ENCODE results near the gene NET1. TPM values are rescaled to one million over a fixed set of nuclear protein-coding genes. Genes with fewer than 3 reads are reported as not detected.
"Not testable (repeated sequence)": the region's sequence is repeated elsewhere in the genome, so short reads cannot be mapped to it uniquely, and the experiment has no call there.

NET1 gene
- total RNA-seq, 1 donor from 2014 or later = 103 TPM

DNA sequence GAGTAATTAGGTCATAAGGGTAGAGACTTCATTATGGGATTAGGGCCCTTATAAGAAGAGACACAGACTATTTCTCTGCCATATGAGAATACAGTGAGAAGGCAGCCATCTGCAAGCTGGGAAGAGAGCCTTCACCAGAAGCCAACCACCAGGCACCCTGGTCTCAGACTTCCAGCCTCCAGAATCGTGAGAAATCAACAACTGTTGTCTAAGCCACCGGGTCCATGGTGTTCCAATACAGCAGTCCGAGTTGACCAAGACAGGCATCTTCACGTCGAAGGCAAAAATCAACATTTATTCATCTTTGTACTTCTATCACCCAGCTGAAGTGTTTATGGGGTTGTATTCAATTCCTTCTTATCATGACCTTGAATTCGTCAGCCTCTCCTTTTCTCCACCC is 13.0 kb upstream of the NET1 start:
- H3K36me3 ChIP-seq = no peaks in the 10 kb centered on the region
- H3K4me3 ChIP-seq = no peak overlapping the region
- no peak overlapping the region for H3K27ac ChIP-seq

DNA sequence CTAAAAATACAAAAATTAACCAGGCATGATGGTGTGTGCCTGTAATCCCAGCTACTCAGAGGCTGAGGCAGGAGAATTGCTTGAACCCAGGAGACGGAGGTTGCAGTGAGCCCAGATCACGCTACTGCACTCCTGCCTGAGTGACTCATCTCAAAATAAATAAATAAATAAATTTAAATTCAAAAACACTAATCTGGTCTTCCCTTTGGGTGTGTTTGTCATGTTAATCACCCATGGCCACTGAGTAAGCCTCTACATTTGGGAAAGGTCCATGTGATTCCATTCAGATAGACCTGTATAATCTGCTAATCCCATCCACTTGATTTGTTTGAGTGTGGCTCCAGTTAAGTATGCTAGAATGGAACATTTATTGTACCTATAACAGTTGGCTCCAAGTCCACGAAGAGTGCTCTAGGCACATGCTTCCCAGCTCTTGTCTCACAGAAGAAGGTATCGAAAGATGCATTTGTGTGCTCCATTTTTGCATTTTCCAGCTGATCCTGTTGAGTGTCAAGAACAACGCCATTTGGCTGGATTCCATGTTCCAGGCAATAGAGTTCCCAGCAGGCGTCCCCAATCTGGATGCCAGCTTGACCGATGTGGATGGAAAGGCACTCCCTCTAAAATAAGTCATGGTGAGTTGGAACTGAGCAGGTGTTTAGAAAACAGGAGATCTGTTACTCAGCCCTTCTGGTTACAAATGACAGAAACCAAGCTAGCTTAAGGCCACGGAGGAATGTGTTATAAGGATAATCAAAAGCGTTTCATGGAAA is 11.7 kb upstream of the NET1 start:
- H3K4me1 ChIP-seq = no peaks in the 10 kb centered on the region
- DNase-seq (ENCODE audit: extremely low spot score in 2 of 2) = no peak
- TF ChIP-seq POLR2AphosphoS5 (IDR thresholded peaks at IDR 0.05; ENCODE audit: insufficient read depth in 1 of 2, low read depth in 1 of 2) (no peak), POLR2A (IDR thresholded peaks at IDR 0.05) (no peak)
- TF ChIP-seq, protein P1, sequence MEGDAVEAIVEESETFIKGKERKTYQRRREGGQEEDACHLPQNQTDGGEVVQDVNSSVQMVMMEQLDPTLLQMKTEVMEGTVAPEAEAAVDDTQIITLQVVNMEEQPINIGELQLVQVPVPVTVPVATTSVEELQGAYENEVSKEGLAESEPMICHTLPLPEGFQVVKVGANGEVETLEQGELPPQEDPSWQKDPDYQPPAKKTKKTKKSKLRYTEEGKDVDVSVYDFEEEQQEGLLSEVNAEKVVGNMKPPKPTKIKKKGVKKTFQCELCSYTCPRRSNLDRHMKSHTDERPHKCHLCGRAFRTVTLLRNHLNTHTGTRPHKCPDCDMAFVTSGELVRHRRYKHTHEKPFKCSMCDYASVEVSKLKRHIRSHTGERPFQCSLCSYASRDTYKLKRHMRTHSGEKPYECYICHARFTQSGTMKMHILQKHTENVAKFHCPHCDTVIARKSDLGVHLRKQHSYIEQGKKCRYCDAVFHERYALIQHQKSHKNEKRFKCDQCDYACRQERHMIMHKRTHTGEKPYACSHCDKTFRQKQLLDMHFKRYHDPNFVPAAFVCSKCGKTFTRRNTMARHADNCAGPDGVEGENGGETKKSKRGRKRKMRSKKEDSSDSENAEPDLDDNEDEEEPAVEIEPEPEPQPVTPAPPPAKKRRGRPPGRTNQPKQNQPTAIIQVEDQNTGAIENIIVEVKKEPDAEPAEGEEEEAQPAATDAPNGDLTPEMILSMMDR (IDR thresholded peaks at IDR 0.05) = no peak
- H3K36me3 ChIP-seq = no peaks in the 10 kb centered on the region
- no peak overlapping the region for H3K27ac ChIP-seq
- intact Hi-C loops (cut with DNase I) = no loop called here
- no peaks in the 10 kb centered on the region for H3K9me3 ChIP-seq
- H3K27me3 ChIP-seq = no peaks in the 10 kb centered on the region
- no peak overlapping the region for H3K4me3 ChIP-seq

More for the DNA sequence above, 13.0 kb upstream of the NET1 start:
- no peaks in the 10 kb centered on the region for H3K9me3 ChIP-seq
- no peak for TF ChIP-seq POLR2AphosphoS5 (IDR thresholded peaks at IDR 0.05; ENCODE audit: insufficient read depth in 1 of 2, low read depth in 1 of 2)
- intact Hi-C loops (cut with DNase I) = no loop called here
- no peak for DNase-seq (ENCODE audit: extremely low spot score in 2 of 2)
- H3K27me3 ChIP-seq = no peaks in the 10 kb centered on the region
- no peaks in the 10 kb centered on the region for H3K4me1 ChIP-seq

DNA sequence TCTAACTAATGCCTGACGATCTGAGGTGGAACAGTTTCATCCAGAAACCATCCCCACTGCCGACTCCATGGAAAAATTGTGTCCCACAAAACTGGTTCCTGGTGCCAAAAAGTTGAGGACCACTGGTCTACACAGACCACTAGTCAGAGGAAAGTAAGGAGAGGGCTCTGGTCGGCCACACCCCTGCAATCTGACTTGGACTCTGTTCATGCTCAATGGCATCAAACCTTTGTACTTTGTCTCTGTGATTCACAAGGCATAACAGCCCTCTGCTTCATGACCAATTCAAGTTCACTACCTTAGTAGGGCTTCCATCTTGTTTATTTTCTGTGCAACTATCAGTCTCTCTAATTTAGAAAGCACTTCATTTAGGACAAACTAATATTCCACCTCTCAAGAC is 9.6 kb upstream of the NET1 start:
- TF ChIP-seq POLR2A (IDR thresholded peaks at IDR 0.05) (no peak), POLR2AphosphoS5 (IDR thresholded peaks at IDR 0.05; ENCODE audit: insufficient read depth in 1 of 2, low read depth in 1 of 2) (no peak)
- TF ChIP-seq, protein P1 (IDR thresholded peaks at IDR 0.05) = no peak
- intact Hi-C loops (cut with DNase I) = no loop called here

DNA sequence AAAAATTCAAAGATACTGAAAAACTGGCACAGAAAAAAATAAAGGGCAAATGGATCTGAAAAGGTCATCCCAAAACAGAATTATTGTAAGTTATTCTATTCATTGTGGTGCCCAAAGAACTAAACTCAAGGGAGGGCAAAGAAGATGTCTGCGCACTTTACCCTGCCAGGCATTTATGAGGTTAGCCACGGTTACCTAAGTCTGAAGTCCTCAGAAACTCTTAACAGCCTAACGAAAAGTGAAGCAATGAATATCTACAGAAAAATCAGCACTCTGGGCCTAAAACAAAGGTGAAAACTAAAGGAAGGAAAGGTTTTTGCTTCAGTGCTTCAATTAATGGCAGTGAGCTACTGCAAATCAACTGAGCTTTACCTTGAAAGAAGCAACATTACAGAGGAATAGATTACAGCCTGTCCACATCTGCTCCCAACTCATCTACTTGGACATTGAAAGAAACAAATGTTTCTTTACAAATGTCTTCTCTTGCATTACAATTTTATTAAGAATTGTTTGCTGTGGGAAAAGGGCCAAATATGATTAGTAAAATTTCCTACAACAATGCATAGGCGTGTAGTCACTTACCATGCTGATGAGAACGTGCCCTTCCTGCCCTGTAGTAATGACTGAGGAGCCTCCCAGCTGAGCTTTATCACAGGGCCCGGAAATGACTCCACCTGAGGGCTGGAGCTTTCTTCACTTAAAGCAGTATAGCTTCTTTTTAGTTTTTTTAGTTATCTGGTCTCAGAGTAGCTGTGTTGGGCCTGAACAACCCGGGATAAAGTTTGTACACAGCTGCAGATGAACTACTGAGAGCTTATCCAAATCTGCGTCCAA is 7.9 kb upstream of the NET1 start, which contains the start of gene TUBAL3:
Gene TUBAL3 (minus strand): TSS at position 621 of the 834 bp plus-strand sequence. CDS start 36 bp downstream, at position 585.
- H3K27ac ChIP-seq = no peak within 1 kb of the TSS
- no peaks in the 10 kb centered on the region for H3K36me3 ChIP-seq
- TF ChIP-seq POLR2A (IDR thresholded peaks at IDR 0.05) (no peak), POLR2AphosphoS5 (IDR thresholded peaks at IDR 0.05; ENCODE audit: insufficient read depth in 1 of 2, low read depth in 1 of 2) (no peak)
- TF ChIP-seq, protein P1 (IDR thresholded peaks at IDR 0.05) = no peak
- no peaks in the 10 kb centered on the region for H3K4me1 ChIP-seq
- H3K9me3 ChIP-seq = no peaks in the 10 kb centered on the region
- intact Hi-C loops (cut with DNase I) = no loop called here
- no peak within 1 kb of the TSS for H3K4me3 ChIP-seq
- no peaks in the 10 kb centered on the region for H3K27me3 ChIP-seq
- no peak for DNase-seq (ENCODE audit: extremely low spot score in 2 of 2)

More for the DNA sequence above, 9.6 kb upstream of the NET1 start:
- H3K4me3 ChIP-seq = no peak overlapping the region
- DNase-seq (ENCODE audit: extremely low spot score in 2 of 2) = no peak
- H3K4me1 ChIP-seq = no peaks in the 10 kb centered on the region
- no peak overlapping the region for H3K27ac ChIP-seq
- H3K27me3 ChIP-seq = no peaks in the 10 kb centered on the region
- H3K36me3 ChIP-seq = no peaks in the 10 kb centered on the region
- no peaks in the 10 kb centered on the region for H3K9me3 ChIP-seq

DNA sequence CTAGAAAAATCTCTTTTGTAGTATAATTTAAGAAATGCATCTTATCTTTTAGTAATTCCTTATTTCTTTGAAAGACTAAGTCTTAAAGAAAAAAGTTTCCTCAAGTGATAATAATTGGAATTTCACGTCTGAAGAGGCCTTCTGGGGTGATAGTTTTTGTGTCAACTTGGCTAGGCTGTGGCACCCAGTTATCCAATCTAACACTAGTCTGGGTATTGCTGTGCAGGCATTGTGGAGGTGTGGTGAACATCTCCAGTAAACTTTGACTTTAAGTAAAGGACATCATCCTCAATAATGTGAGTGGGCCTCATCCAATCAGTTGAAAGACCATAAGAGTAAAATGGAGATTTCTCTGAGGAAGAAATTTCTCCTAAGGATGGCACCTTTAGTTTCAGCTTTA is 5.4 kb upstream of the NET1 start:
- no peak overlapping the region for H3K4me3 ChIP-seq
- H3K4me1 ChIP-seq = no peaks in the 10 kb centered on the region
- H3K27me3 ChIP-seq = no peaks in the 10 kb centered on the region
- TF ChIP-seq POLR2AphosphoS5 (IDR thresholded peaks at IDR 0.05; ENCODE audit: insufficient read depth in 1 of 2, low read depth in 1 of 2) = no peak
- TF ChIP-seq, protein P1 (IDR thresholded peaks at IDR 0.05) = no peak
- no peak for TF ChIP-seq POLR2A (IDR thresholded peaks at IDR 0.05)
- intact Hi-C loops (cut with DNase I) = no loop called here
- no peaks in the 10 kb centered on the region for H3K36me3 ChIP-seq
- H3K9me3 ChIP-seq = no peaks in the 10 kb centered on the region
- DNase-seq (ENCODE audit: extremely low spot score in 2 of 2) = no peak
- no peak overlapping the region for H3K27ac ChIP-seq

DNA sequence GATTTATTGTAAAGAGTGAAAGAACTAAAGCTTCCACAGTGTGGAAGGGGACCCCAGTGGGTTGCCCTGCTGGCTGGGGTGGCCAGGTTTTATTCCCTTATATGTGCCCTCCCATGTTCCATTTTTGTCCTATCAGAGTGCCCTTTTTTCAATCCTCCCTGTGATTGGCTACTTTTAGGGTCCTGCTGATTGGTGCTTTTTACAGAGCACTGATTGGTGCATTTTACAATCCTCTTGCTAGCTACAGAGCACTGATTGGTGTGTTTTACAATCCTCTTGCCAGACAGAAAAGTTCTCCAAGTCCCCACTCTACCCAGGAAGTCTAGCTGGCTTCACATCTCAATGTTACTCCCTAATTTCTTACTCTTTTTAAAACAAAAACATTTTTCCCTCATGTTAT is 1.6 kb upstream of the NET1 start:
- H3K36me3 ChIP-seq; H3K27me3 ChIP-seq; H3K27ac ChIP-seq; DNase-seq (ENCODE audit: extremely low spot score in 2 of 2); intact Hi-C loops (cut with DNase I); H3K9me3 ChIP-seq; H3K4me3 ChIP-seq: not testable (repeated sequence)
- H3K4me1 ChIP-seq = peaks cover 10% of the 10 kb centered on the region
